ENCODE measurements around the gene BICRAL. TPM values are rescaled to one million over a fixed set of nuclear protein-coding genes. Genes with fewer than 3 reads are reported as not detected.

Gene BICRAL
- total RNA-seq, 1 experiment from 2014 or later: 9.7 TPM

GRCh38 chr6:42877695-42878094, 95.8 kb downstream of the BICRAL start (continued):
- TF ChIP-seq JAZF1 (CRISPR knock-in tag; IDR thresholded peaks at IDR 0.05): no peak
- TF ChIP-seq USF2 (CRISPR knock-in tag; IDR thresholded peaks at IDR 0.05): no peak

DNA sequence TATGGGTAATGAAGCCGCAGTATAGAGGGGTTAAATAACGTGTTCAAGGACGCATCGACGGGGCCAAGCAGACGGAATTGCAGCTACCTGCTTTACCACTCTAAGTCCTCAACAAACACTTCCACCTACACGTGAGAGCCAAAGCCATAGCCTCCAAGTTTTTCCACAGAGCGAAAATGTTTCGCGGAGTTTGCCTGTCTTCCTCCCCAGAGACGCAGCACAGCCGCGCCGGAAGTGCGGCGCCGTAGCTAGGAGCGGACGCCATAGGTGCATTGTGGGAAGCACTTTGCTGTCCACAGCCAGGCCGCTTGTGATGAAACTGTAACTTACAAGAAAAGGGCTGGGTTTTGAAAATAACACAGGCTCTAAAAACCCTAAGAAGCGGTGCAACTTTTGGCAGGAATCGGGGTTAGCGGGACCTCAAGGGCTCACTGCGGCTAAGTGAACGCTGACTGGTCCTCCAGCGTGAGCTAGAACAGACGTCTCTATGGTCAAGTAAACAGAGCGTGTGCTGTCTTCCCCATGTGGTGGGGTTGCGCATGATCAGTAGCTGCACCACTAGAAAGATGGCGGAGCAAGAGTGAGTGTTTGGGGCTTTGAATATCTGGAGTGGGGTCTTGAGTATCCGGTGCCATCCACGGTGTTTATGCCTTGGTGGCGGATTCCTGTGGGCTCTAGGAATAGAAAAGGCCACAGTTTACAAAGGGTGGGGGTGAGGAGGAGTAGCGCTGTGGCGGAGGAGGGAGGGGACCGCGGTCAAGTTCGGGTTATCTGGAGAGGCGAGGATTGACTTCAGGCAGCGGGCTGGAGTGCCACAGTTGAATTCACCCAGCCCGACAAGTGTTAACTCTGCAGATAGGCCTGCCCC, 97.8 kb downstream of the BICRAL start, which contains the start of gene RPL7L1:
Gene RPL7L1 (plus strand): TSS at position 245 of the 868 bp plus-strand sequence. CDS start 295 bp downstream, at position 540.
- H3K27ac Mint-ChIP-seq: peak within 1 kb of the TSS; percentile 100
- peak within 1 kb of the TSS; percentile 100 for H3K4me3 Mint-ChIP-seq
- no peaks in the 10 kb centered on the region for H3K27me3 Mint-ChIP-seq (ENCODE audit: low read depth)
- no peaks in the 10 kb centered on the region for H3K9me3 Mint-ChIP-seq
- peaks cover 8% of the 10 kb centered on the region; the same call in 1 of the 2 replicates for H3K4me1 Mint-ChIP-seq
- ATAC-seq (peak; percentile 92), DNase-seq (ENCODE audit: low spot score) (peak; percentile 70)
- H3K36me3 Mint-ChIP-seq: peaks cover 30% of the 10 kb centered on the region
- CTCF ChIA-PET: interaction anchor here (0.6 to 1.6 kb wide), 11 partner anchors 19 to 332 kb away, joined by 3 to 13 read pairs (median 4); partner anchors contain the start of gene TBCC
- POLR2A ChIA-PET: interaction anchor here (0.6 to 3.2 kb wide), 13 partner anchors 11 to 316 kb away, joined by 3 to 19 read pairs (median 4); partner anchors contain the start of genes BICRAL, CNPY3, TBCC and UBR2
- TF ChIP-seq, protein P1, sequence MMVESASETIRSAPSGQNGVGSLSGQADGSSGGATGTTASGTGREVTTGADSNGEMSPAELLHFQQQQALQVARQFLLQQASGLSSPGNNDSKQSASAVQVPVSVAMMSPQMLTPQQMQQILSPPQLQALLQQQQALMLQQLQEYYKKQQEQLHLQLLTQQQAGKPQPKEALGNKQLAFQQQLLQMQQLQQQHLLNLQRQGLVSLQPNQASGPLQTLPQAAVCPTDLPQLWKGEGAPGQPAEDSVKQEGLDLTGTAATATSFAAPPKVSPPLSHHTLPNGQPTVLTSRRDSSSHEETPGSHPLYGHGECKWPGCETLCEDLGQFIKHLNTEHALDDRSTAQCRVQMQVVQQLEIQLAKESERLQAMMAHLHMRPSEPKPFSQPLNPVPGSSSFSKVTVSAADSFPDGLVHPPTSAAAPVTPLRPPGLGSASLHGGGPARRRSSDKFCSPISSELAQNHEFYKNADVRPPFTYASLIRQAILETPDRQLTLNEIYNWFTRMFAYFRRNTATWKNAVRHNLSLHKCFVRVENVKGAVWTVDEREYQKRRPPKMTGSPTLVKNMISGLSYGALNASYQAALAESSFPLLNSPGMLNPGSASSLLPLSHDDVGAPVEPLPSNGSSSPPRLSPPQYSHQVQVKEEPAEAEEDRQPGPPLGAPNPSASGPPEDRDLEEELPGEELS (CRISPR knock-in tag; IDR thresholded peaks at IDR 0.05): peak; percentile 67; the same call in 1 of the 2 replicates
- TF ChIP-seq RELA (CRISPR knock-in tag; IDR thresholded peaks at IDR 0.05; ENCODE audit: borderline replicate concordance): no peak
- no peak for TF ChIP-seq EMX1 (CRISPR knock-in tag; IDR thresholded peaks at IDR 0.05)
- no peak for TF ChIP-seq ZNF219 (CRISPR knock-in tag; IDR thresholded peaks at IDR 0.05; ENCODE audit: borderline replicate concordance)
- TF ChIP-seq CREM (CRISPR knock-in tag; IDR thresholded peaks at IDR 0.05): peak; percentile 87
- 0 out of 2 replicates have a peak, but pooled peaks have one; percentile 32 for TF ChIP-seq ZNF416 (CRISPR knock-in tag; IDR thresholded peaks at IDR 0.05)
- TF ChIP-seq CDX4 (CRISPR knock-in tag; IDR thresholded peaks at IDR 0.05; ENCODE audit: borderline replicate concordance): no peak
- peak; percentile 76; the same call in 1 of the 2 replicates for TF ChIP-seq ETV6 (CRISPR knock-in tag; IDR thresholded peaks at IDR 0.05)
- peak; percentile 15; the same call in 1 of the 2 replicates for TF ChIP-seq SP1 (CRISPR knock-in tag; conservative IDR thresholded peaks at IDR 0.05)
- no peak for TF ChIP-seq NR3C1 (CRISPR knock-in tag; conservative IDR thresholded peaks at IDR 0.05; ENCODE audit: low read depth)
- TF ChIP-seq, protein P2, sequence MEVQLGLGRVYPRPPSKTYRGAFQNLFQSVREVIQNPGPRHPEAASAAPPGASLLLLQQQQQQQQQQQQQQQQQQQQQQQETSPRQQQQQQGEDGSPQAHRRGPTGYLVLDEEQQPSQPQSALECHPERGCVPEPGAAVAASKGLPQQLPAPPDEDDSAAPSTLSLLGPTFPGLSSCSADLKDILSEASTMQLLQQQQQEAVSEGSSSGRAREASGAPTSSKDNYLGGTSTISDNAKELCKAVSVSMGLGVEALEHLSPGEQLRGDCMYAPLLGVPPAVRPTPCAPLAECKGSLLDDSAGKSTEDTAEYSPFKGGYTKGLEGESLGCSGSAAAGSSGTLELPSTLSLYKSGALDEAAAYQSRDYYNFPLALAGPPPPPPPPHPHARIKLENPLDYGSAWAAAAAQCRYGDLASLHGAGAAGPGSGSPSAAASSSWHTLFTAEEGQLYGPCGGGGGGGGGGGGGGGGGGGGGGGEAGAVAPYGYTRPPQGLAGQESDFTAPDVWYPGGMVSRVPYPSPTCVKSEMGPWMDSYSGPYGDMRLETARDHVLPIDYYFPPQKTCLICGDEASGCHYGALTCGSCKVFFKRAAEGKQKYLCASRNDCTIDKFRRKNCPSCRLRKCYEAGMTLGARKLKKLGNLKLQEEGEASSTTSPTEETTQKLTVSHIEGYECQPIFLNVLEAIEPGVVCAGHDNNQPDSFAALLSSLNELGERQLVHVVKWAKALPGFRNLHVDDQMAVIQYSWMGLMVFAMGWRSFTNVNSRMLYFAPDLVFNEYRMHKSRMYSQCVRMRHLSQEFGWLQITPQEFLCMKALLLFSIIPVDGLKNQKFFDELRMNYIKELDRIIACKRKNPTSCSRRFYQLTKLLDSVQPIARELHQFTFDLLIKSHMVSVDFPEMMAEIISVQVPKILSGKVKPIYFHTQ (CRISPR knock-in tag; IDR thresholded peaks at IDR 0.05): peak; percentile 79; the same call in 1 of the 2 replicates
- TF ChIP-seq, protein P3, sequence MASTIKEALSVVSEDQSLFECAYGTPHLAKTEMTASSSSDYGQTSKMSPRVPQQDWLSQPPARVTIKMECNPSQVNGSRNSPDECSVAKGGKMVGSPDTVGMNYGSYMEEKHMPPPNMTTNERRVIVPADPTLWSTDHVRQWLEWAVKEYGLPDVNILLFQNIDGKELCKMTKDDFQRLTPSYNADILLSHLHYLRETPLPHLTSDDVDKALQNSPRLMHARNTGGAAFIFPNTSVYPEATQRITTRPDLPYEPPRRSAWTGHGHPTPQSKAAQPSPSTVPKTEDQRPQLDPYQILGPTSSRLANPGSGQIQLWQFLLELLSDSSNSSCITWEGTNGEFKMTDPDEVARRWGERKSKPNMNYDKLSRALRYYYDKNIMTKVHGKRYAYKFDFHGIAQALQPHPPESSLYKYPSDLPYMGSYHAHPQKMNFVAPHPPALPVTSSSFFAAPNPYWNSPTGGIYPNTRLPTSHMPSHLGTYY (CRISPR knock-in tag; IDR thresholded peaks at IDR 0.05): no peak
- no peak for TF ChIP-seq E2F4 (CRISPR knock-in tag; IDR thresholded peaks at IDR 0.05; ENCODE audit: borderline replicate concordance, low read depth)
- no peak for TF ChIP-seq ZNF232 (CRISPR knock-in tag; IDR thresholded peaks at IDR 0.05)
- TF ChIP-seq CBFB (CRISPR knock-in tag; IDR thresholded peaks at IDR 0.05; ENCODE audit: low read depth): no peak
- no peak for TF ChIP-seq JAZF1 (CRISPR knock-in tag; IDR thresholded peaks at IDR 0.05)
- TF ChIP-seq FOXP1 (CRISPR knock-in tag; IDR thresholded peaks at IDR 0.05; ENCODE audit: borderline replicate concordance): no peak; the same call in 1 of the 2 replicates
- no peak for TF ChIP-seq TEAD4 (CRISPR knock-in tag; IDR thresholded peaks at IDR 0.05)
- TF ChIP-seq GABPB1 (CRISPR knock-in tag; IDR thresholded peaks at IDR 0.05): peak; percentile 81
- TF ChIP-seq JUN (CRISPR knock-in tag; IDR thresholded peaks at IDR 0.05): 0 out of 2 replicates have a peak, but pooled peaks have one; percentile 36
- no peak for TF ChIP-seq ZBTB21 (CRISPR knock-in tag; IDR thresholded peaks at IDR 0.05; ENCODE audit: borderline replicate concordance)
- no peak for TF ChIP-seq HMGXB4 (CRISPR knock-in tag; IDR thresholded peaks at IDR 0.05)

Measured in WTC11 (cell line).